Measurements from ENCODE around the gene HSPB6. TPM values are rescaled to one million over a fixed set of nuclear protein-coding genes. Genes with fewer than 3 reads are reported as not detected.

HSPB6 gene
- polyA plus RNA-seq, 2 of the 4 experiments (the other 2 are of a cell fraction) = 0.16 to 0.26 TPM

DNA sequence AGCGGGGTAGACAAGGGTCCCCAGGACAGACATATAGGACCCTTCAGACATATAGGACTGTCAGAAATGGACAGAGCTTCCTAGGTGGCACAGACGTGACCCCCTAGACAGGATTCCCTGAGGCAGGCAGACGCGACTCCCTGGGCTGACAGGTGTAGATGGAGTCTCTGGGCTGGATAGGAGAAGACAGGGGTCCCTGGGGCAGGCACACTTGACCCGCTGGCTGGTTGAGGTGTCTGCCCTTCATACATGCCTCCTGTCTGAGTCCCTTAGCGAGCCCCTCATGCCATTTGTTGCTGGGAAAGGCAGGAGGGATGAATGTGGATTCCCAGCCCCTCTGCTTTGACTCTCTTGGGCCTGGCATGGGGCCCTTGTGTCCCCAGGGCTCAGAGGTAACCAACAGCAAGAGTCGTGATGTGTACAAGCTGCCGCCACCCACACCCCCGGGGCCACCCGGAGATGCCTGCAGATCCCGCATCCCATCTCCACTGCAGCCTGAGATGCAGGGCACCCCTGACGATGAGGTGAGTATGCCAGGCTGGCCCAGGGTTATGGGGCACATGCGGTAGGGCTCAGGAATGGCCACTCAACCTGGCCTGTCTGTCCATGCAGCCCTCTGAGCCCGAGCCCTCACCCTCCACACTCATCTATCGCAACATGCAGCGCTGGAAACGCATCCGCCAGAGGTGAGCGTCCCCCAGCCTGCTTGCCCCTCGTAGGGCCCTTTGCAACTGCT is 3.0 kb downstream of the HSPB6 start:
- H3K4me3 ChIP-seq = no peak overlapping the region
- FAIRE-seq (no peak), DNase-seq (ENCODE audit: low read depth in 1 of 2, low spot score in 1 of 2) (no peak), ATAC-seq (no peak)
- no peaks in the 10 kb centered on the region for H3K9me3 ChIP-seq
- TF ChIP-seq CEBPB (IDR thresholded peaks at IDR 0.05) (no peak), FOSB (CRISPR knock-in tag; IDR thresholded peaks at IDR 0.05) (no peak)
- POLR2A ChIA-PET = no interaction called here
- H3K4me1 ChIP-seq = peaks cover 15% of the 10 kb centered on the region
- H3K27ac ChIP-seq = no peak overlapping the region
- H3K4me2 ChIP-seq = no peak overlapping the region
- CTCF ChIA-PET = interaction anchor here (0.9 to 1.5 kb wide), 2 partner anchors 9 to 59 kb away, joined by 3 read pairs; no protein-coding TSS in a partner anchor
- WGBS (ENCODE audit: missing lambda C conversion rate) = 90% methylated on average over 20 of the region's 20 CpGs

DNA sequence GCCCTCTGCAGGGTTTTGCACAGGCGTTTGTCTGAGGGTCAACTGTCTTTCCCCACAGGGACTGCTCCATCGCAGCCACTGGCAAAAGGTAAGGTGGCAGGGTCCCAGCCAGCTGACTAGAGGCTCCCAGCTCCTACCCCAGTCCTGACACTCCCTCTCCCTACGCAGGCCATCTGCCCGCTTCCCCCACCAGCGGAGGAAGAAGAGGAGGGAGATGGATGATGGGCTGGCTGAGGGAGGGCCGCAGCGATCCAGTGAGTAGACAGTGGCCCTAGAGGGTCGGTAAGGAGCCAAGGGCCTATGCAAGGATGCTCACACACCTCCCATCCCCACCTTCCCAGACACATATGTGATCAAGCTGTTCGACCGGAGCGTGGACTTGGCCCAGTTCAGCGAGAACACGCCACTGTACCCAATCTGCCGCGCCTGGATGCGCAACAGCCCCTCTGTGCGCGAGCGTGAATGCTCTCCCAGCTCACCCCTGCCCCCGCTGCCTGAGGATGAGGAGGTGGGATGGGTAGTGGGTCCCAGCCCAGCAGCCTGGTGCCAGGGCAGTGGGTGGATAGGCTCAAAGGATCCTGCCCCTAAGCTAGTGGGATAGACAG is 4.0 kb downstream of the HSPB6 start:
- POLR2A ChIA-PET = no interaction called here
- CTCF ChIA-PET = interaction anchor here (0.9 to 1.6 kb wide), 4 partner anchors 10 to 58 kb away, joined by 3 to 5 read pairs (median 3); partner anchors contain the start of gene IGFLR1
- Histone ChIP-seq H3K4me1 (peaks cover 15% of the 10 kb centered on the region), H3K9me3 (no peaks in the 10 kb centered on the region), H3K27ac (no peak overlapping the region), H3K4me2 (no peak overlapping the region), H3K4me3 (no peak overlapping the region)
- ATAC-seq (no peak), DNase-seq (ENCODE audit: low read depth in 1 of 2, low spot score in 1 of 2) (no peak), FAIRE-seq (no peak)
- TF ChIP-seq NFE2L2 (conservative IDR thresholded peaks at IDR 0.05; ENCODE audit: low read length) (no peak), ESRRA (IDR thresholded peaks at IDR 0.05; ENCODE audit: borderline replicate concordance, low read length) (no peak), CHD2 (IDR thresholded peaks at IDR 0.05; ENCODE audit: low read length, partially characterized antibody) (no peak), POLR2A (IDR thresholded peaks at IDR 0.05; ENCODE audit: low read length) (no peak), RAD21 (conservative IDR thresholded peaks at IDR 0.05 in 1 of 2, IDR thresholded peaks at IDR 0.05 in 1 of 2) (no peak), RARB (CRISPR knock-in tag; IDR thresholded peaks at IDR 0.05) (no peak), CBX8 (IDR thresholded peaks at IDR 0.05) (no peak), HEYL (CRISPR knock-in tag; IDR thresholded peaks at IDR 0.05) (no peak), ZFP36 (IDR thresholded peaks at IDR 0.05; ENCODE audit: borderline replicate concordance, partially characterized antibody) (no peak), CBX2 (IDR thresholded peaks at IDR 0.05; ENCODE audit: borderline replicate concordance, low read depth) (no peak), ZSCAN20 (CRISPR knock-in tag; IDR thresholded peaks at IDR 0.05) (no peak)
- TF ChIP-seq, protein P1, sequence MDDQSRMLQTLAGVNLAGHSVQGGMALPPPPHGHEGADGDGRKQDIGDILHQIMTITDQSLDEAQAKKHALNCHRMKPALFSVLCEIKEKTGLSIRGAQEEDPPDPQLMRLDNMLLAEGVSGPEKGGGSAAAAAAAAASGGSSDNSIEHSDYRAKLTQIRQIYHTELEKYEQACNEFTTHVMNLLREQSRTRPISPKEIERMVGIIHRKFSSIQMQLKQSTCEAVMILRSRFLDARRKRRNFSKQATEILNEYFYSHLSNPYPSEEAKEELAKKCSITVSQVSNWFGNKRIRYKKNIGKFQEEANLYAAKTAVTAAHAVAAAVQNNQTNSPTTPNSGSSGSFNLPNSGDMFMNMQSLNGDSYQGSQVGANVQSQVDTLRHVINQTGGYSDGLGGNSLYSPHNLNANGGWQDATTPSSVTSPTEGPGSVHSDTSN (IDR thresholded peaks at IDR 0.05) = no peak
- TF ChIP-seq, protein P2, sequence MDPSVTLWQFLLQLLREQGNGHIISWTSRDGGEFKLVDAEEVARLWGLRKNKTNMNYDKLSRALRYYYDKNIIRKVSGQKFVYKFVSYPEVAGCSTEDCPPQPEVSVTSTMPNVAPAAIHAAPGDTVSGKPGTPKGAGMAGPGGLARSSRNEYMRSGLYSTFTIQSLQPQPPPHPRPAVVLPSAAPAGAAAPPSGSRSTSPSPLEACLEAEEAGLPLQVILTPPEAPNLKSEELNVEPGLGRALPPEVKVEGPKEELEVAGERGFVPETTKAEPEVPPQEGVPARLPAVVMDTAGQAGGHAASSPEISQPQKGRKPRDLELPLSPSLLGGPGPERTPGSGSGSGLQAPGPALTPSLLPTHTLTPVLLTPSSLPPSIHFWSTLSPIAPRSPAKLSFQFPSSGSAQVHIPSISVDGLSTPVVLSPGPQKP (IDR thresholded peaks at IDR 0.05; ENCODE audit: low read depth, low read length) = no peak
- 96% methylated on average over 20 of the region's 20 CpGs for WGBS (ENCODE audit: missing lambda C conversion rate)

DNA sequence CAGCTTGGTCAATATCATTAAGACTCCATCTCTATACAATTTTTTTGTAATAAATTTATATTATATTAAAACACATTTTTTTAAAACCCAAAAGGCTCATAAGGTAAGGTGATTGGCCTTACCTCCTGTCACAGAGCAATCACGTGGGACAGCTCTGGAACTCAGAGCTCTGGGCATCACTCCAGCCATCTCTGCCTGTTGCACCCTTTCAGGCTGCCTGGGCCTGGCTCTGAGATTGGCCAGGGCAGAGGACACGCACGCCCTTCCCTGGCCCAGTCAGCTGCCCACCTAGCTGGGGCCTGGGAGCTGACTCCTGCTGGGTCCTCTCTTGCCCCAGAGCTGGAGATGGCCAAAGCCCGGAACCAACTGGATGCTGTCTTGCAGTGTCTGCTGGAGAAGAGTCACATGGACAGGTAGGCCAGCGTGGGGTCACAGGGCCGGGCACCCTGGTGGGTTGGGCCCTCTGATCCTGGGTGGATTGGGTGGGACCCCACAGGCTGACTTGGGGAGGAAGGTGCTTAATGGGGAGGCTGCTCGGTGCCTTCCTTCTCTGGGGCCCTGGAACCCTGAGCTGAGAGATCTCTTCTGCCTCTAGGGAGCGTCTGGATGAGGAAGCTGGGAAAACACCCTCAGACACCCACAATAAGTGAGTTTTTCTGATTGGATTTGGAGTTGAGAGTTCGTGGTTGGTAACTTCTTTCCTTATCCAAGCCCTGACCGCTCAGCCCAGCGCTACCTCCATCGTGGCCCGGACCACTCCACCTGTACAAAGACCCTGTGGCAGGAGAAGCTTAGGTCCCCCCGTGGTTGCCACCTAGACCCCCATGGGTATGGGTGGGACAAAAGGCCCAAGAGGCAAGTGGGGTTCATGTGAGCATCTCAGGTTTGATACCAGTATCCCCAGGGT is 4.7 kb downstream of the HSPB6 start:
- FAIRE-seq (no peak), ATAC-seq (no peak), DNase-seq (ENCODE audit: low read depth in 1 of 2, low spot score in 1 of 2) (no peak)
- TF ChIP-seq TP53 (CRISPR knock-in tag; IDR thresholded peaks at IDR 0.05) = no peak
- TF ChIP-seq HDAC2 (IDR thresholded peaks at IDR 0.05) = no peak
- TF ChIP-seq NPAS2 (CRISPR knock-in tag; IDR thresholded peaks at IDR 0.05; ENCODE audit: borderline replicate concordance) = no peak
- no peak for TF ChIP-seq EP300 (IDR thresholded peaks at IDR 0.05)
- no peak for TF ChIP-seq CTCF (IDR thresholded peaks at IDR 0.05)
- no peak for TF ChIP-seq POLR2AphosphoS2 (conservative IDR thresholded peaks at IDR 0.05; ENCODE audit: low read length)
- TF ChIP-seq CEBPB (IDR thresholded peaks at IDR 0.05) = no peak
- TF ChIP-seq, protein P1 (IDR thresholded peaks at IDR 0.05) = no peak
- TF ChIP-seq FOSL2 (IDR thresholded peaks at IDR 0.05) = no peak
- no peak for TF ChIP-seq FOSL2 (CRISPR knock-in tag; IDR thresholded peaks at IDR 0.05)
- TF ChIP-seq CHD4 (IDR thresholded peaks at IDR 0.05; ENCODE audit: borderline replicate concordance) = no peak
- Histone ChIP-seq H3K4me2 (no peak overlapping the region), H3K4me1 (peaks cover 17% of the 10 kb centered on the region), H3K4me3 (no peak overlapping the region), H3K9me3 (no peaks in the 10 kb centered on the region), H3K27ac (no peak overlapping the region)
- ChIA-PET CTCF (interaction anchor here (0.6 to 1.7 kb wide), 7 partner anchors 9 to 204 kb away, joined by 3 to 12 read pairs (median 3); partner anchors contain the start of gene IGFLR1), POLR2A (no interaction called here)
- 91% methylated on average over 14 of the region's 14 CpGs for WGBS (ENCODE audit: missing lambda C conversion rate)

All from A549 (cell line).